ENCODE data around the gene SLC10A3. TPM values are rescaled to one million over a fixed set of nuclear protein-coding genes. Genes with fewer than 3 reads are reported as not detected.
A peak's percentile ranks its signal among the peaks of the same experiment; 100 is the strongest.

Gene SLC10A3
- total RNA-seq, 2 experiments from 2014 or later, result 18.0 to 19.0 TPM

DNA sequence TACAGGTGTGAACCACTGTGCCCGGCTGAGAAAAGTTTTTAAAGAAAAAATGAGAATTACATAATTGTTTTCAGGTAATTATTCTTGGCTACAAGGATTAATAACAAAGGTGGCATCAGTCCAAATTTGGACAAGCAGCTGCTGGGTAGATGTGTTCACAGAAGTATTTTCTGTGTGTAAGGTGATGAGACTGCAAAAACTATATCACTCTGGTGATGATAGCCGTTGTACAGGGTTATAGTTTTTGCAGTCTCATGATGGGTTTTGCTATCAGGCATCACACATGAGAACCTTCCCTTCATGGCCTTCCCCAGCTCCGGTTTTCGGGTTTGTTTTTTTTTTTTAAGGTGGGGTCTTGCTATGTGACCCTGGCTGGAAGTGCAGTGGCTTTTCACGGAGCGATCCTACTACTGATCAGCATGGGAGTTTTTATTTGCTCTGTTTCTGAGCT is 5.1 kb upstream of the SLC10A3 start:
- DNase-seq, result no peak
- Mint-ChIP-seq H3K27ac (no peak overlapping the region), H3K4me3 (no peak overlapping the region), H3K27me3 (no peaks in the 10 kb centered on the region), H3K4me1 (peaks cover 3% of the 10 kb centered on the region), H3K36me3 (no peaks in the 10 kb centered on the region), H3K9me3 (no peaks in the 10 kb centered on the region)

DNA sequence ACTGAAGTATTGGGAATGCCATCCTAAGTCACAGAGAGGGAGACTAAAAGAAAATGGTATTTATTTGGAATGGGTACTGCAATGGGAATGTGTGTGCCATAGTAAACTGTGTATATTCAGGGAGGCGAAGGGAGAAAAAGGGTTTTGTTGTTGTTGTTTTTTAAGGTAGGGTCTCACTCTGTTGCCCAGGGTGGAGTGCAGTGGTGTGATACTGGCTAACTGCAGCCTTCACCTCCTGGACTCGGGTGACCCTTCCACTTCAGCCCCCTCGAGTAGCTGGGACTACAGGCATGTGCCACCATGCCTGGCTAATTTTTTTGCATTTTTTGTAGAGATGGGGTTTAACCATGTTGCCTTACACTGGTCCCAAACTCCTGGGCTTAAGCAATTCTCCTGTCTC is 4.3 kb upstream of the SLC10A3 start:
- Mint-ChIP-seq H3K36me3 (no peaks in the 10 kb centered on the region), H3K4me3 (no peak overlapping the region), H3K4me1 (peaks cover 3% of the 10 kb centered on the region), H3K9me3 (no peaks in the 10 kb centered on the region), H3K27me3 (no peaks in the 10 kb centered on the region), H3K27ac (no peak overlapping the region)
- no peak for DNase-seq

DNA sequence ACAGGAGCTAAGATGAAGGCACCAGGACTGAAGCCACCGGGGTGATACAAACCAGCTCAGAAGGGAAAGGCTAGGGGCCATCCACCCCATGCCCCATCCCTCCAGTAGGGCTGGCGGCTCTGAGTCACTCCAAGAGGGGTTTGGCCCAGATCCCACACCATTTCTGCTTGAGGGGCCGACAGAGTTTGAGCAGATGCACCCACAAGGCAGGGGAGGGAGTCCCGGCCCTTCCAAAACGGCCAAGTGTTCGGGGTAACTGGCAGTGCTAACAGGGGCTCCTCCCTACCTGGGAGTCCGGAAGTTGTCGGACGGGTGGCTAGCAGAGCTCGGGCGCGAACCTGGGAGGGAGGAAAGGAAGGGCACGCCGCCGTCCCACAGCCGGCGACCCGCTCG is 412 bp downstream of the SLC10A3 start:
- Mint-ChIP-seq H3K4me3 (peak overlapping the region; percentile 85), H3K9me3 (no peaks in the 10 kb centered on the region), H3K36me3 (no peaks in the 10 kb centered on the region), H3K4me1 (peaks cover 14% of the 10 kb centered on the region), H3K27ac (peak overlapping the region; percentile 89), H3K27me3 (no peaks in the 10 kb centered on the region)
- no peak for DNase-seq

DNA sequence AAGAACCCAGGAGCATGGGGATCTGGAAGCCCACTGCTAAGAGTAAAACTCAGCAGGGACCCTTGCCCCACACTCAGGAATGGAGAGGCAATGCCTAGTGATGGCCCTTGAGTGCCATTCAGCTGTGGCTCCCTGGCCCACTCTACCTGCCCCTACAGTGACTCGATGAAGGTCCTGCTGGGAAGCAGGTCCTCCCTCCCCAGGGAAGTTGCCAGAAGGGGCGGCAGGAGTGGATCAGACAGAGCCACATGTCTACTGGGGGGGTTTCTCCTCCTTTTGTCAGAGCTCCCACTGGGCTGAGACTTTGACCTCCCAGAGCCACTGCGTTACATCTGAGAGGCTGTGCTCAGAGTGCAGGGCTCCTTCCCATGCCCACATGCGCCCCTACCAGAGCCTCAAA is 1.2 kb downstream of the SLC10A3 start:
- DNase-seq, result no peak
- Mint-ChIP-seq H3K9me3 (no peaks in the 10 kb centered on the region), H3K27ac (peak overlapping the region; percentile 89), H3K27me3 (no peaks in the 10 kb centered on the region), H3K36me3 (no peaks in the 10 kb centered on the region), H3K4me3 (peak overlapping the region; percentile 85), H3K4me1 (peaks cover 17% of the 10 kb centered on the region)

DNA sequence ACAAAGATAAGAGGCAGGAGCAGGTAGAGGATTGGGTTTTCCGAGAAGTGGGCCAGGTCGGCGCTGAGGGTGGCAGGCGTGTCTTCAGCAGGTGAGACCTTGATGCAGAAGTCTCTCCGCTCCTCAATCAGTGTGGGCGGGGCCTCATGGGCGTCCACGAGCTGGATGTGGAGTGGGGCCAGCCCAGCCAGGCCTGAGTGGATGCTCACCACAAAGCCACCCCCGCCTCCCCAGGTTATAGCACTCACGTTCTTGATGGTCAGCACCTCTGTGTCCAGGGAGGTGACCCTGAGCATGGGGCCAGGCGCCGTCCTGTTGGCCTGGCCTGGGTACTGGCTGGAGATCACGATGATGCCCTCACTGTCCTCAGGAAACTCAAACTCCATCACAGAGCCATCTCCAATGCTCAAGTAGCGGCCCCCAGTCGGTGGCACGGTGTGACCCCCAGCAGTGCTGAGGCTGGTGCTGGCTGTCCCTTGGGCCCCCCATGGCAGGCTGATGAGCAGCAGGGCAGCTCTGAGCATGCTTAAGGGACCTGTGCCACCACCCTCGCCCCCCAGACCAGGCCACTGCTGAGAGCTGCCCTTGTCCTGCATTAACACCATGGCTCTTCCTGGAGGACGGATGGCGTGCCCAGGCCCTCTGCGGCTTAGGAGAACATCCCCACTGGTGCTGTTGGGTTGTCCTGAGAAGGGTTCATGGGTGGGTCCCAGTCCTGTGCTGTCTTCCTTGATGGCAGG is 1.9 kb downstream of the SLC10A3 start:
- Mint-ChIP-seq H3K9me3 (no peaks in the 10 kb centered on the region), H3K4me1 (peaks cover 20% of the 10 kb centered on the region), H3K36me3 (peaks cover 1% of the 10 kb centered on the region)

DNA sequence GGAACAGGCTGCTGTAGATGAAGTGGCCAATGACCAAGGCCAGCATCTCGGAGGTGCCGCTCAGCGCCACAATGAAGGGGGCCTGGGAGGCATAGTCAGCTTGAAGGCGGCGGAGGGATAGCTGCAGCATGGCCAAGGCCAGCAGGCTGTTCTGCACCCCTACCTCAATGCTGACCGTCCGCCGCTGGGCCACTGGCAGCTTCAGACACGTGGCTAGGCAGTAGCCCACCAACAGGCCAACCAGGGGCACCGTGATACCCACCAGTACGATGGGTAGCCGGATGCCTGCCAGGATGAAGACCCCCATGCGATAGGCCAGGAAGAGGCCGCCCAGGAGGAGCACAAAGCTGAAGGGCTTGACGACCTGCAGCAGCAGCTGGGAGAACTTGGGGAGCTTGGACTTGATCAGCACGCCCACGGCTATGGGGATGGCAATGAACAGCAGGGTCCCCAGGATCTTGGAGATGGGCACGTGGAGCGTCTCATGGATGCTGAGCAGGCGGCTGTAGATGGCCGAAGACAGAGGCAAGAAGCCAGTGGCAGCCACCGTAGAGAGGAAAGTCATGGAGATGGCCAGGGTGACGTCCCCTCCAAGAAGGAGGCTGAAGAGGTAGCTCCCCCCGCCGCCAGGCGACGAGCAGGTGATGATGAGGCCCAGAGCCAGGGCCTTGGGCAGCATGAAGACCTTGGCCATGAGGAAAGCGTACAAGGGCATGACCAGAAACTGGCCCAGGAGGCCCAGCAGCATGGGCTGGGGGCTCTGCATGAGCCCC is 2.7 kb downstream of the SLC10A3 start:
- Mint-ChIP-seq H3K4me3 (peak overlapping the region; percentile 37), H3K36me3 (peaks cover 2% of the 10 kb centered on the region), H3K27ac (no peak overlapping the region), H3K4me1 (peaks cover 23% of the 10 kb centered on the region), H3K9me3 (no peaks in the 10 kb centered on the region), H3K27me3 (no peaks in the 10 kb centered on the region)
- no peak for DNase-seq

More for the DNA sequence above, 1.9 kb downstream of the SLC10A3 start:
- Mint-ChIP-seq H3K4me3 (peak overlapping the region; percentile 37), H3K27me3 (no peaks in the 10 kb centered on the region), H3K27ac (no peak overlapping the region)
- no peak for DNase-seq

DNA sequence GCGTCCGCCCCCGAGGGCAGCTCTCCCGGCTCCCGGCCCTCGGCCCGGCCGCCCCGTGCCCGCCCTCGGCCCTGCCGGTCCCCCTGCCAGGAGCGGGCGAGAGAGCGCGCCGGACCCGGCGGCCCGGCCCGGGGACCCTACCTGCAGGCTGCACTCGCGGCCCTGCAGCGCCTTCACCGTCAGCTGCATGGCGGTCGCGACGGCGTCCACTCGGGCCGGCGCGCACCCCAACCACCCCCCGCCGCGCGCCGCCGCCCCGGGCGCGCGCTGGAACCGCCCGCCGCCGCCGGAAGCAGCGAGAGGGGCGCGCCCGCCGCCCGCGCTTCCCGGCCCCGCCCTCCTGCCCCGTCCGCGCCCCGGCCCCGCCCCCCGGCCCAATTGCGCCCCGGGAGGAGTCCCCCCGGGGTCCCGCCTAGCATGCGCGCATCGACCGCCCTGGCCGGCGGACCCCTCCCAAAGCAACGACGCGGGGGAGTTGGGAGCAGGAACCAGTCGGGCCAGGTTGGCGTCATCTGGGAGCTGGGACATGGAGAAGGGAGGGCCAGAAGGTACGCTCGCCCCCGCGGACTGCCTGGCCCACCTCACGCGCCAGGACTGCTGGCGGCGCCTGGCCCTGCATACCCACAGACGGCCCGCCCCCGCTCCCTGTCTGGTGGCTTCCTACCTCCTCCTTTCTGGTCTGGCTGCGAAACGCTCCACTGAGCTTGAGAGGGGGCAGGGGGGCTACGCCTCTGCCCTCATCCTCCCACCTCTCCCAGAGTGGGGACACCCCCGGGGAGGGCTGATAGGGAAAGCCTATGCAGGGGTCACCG is 3.8 kb downstream of the SLC10A3 start, which contains the start of gene UBL4A:
UBL4A (minus strand) TSS at position 220 of the 812 bp plus-strand sequence; CDS start at position 189, 31 bp downstream.
- peak within 1 kb of the TSS; percentile 79 for H3K4me3 Mint-ChIP-seq

DNA sequence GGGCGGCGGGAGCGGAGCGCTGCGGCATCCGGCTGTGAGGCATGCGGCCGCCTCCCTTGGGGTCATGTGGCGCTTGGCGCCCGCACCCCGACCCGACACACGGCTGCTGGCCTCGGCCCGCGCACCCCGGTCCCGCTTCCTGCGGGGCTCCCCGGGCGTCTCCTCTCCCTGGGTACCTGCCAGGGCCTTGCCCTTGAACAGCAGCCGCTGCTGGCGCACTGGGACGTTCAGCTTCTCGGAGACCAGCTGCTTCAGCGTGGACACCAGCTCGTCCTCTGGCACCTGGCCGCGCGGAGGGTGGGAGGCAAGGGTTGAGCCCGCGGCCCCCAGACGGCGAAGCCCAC is 4.4 kb downstream of the SLC10A3 start:
- Mint-ChIP-seq H3K4me1 (peaks cover 21% of the 10 kb centered on the region), H3K27me3 (no peaks in the 10 kb centered on the region), H3K27ac (no peak overlapping the region), H3K9me3 (no peaks in the 10 kb centered on the region), H3K4me3 (peak overlapping the region; percentile 79), H3K36me3 (peaks cover 2% of the 10 kb centered on the region)
- DNase-seq, result peak; percentile 42

More for the DNA sequence above, 3.8 kb downstream of the SLC10A3 start, which contains the start of gene UBL4A:
- H3K36me3 Mint-ChIP-seq, result peaks cover 2% of the 10 kb centered on the region
- no peaks in the 10 kb centered on the region for H3K27me3 Mint-ChIP-seq
- peaks cover 23% of the 10 kb centered on the region for H3K4me1 Mint-ChIP-seq
- H3K27ac Mint-ChIP-seq, result peak within 1 kb of the TSS; percentile 80
- DNase-seq, result peak; percentile 72
- H3K9me3 Mint-ChIP-seq, result no peaks in the 10 kb centered on the region

DNA sequence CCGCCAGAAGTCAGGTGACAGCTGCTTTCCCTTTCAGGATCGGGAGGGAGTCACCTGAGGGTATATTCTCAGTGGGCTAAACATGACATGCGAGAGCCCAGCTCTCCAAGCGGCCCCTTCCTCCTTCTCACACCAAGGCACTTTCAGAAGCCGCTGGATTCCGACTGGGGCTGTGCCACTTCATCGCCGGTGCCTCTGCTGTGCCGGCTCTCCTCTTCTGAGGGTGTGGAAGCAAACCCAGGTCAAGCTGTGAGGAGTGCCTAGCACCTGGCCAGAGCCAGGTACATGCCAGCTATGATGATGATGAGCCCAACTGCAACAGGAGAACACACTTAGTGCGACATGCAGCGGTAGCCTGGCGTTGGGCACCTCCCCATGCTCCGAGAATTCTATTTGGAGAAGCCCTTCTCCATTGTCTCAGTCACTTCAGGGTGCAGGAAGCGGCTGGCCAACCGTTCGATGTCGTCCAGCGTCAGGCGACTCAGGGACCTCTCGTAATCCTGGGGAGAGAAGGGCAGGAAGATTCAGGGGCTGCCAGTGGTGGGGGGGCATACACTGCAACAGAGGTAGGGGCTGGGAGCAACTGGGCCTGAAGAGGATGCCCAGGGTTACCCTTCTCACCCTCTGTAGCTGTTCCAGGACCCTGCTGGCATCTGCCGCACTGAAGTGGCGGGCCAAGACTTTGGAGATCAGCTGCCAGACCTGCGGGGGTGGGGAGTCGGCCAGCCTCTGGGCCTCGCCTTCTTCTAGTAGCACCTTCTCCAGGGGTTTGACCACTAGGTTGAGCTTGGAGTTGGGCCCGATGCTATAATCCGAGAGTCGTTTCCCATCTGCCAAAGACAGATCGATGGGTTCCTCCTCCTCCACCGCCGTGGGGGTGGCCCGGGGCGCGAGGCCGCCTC is 5.0 kb downstream of the SLC10A3 start:
- DNase-seq, result no peak
- peaks cover 21% of the 10 kb centered on the region for H3K4me1 Mint-ChIP-seq
- H3K27me3 Mint-ChIP-seq, result no peaks in the 10 kb centered on the region
- H3K27ac Mint-ChIP-seq, result peak overlapping the region; percentile 80
- H3K4me3 Mint-ChIP-seq, result peak overlapping the region; percentile 79
- H3K9me3 Mint-ChIP-seq, result no peaks in the 10 kb centered on the region
- peaks cover 2% of the 10 kb centered on the region for H3K36me3 Mint-ChIP-seq

DNA sequence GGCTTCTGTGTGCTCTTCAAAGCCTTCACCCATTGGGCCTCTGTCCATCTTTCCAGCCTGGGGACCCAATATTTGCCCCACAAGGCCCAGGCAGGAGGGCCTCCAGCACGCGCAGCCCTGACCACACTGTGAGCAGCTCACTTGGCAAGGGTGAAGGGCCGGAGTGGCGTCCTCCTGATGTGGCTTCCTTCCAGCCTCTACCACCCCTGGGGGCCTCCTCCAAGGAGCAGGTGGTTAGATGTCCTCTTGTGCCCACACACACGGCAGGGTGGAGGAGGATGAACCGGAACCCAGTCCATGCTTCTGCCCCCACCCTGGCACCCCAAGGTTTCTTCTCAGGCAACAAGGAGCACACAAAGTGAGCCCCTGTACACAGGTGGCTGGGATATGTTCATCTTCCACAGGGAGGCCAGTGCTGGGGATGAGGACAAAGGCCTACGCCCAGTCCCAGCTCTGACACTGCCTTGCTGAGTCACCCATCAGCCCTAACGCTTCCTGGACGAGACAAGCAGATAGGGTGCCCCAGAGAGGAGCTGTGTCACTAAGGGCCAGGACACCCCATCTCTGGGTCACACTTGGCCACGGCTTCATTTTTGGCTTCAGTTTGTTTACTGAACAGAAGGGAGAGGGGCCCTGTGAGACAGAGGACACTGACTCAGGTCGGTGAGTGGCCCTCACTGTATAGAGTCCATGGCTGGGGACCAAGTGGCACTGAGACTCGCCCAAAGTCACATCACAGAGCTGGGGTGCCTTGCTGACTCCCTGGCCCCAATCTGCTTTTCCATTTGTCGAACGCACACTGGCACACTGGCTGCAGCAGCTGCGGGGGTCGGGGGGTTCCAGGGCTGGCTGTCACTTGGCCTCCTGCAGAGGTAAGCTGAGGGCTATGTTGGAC is 5.9 kb downstream of the SLC10A3 start:
- Mint-ChIP-seq H3K4me1 (peaks cover 18% of the 10 kb centered on the region), H3K27me3 (no peaks in the 10 kb centered on the region), H3K36me3 (peaks cover 2% of the 10 kb centered on the region), H3K27ac (peak overlapping the region; percentile 42), H3K4me3 (peak overlapping the region; percentile 51), H3K9me3 (no peaks in the 10 kb centered on the region)
- DNase-seq, result no peak

DNA sequence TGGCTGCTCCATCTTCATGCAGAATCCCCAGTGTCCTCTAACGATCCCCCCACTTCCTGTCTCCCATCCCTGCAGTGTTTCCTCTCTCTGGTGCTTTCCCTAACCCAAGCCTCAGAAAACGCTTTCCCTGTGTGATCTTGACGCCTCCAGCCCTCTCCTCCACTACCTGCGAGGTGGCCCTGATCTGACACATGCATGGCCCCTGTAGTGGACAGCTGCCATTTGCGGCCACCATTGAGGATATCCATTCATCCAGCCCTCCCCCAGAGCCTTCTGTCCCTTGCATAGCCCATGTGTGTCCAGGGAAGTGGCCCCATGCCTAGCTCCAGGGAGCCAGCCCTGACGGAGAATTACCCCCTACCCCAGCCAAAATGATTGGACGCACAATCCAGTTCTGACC is 7.1 kb downstream of the SLC10A3 start:
- Mint-ChIP-seq H3K27ac (no peak overlapping the region), H3K36me3 (peaks cover 3% of the 10 kb centered on the region)

DNA sequence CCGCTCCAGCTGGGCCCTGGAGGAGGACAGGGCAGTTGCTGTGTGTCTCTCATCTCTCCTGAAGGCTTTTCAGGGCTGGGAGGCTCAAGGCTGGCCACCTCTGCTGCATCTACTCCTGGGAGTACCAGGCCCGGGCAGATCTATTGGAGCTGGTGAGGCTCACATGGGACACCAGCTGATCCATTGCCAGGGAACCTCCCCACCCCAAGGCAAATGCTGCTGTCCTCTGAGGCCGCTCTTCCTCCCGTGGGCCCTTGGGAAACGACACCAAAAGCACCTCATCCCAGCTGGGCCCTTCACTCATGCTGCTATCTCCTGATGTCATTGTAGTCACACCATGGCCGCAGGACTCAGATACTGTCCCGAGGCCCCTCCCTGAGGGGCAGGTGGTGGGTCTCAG is 7.6 kb downstream of the SLC10A3 start:
- no peak overlapping the region for H3K4me3 Mint-ChIP-seq
- no peak for DNase-seq
- no peaks in the 10 kb centered on the region for H3K27me3 Mint-ChIP-seq
- H3K4me1 Mint-ChIP-seq, result peaks cover 14% of the 10 kb centered on the region
- no peaks in the 10 kb centered on the region for H3K9me3 Mint-ChIP-seq
- peaks cover 3% of the 10 kb centered on the region for H3K36me3 Mint-ChIP-seq
- H3K27ac Mint-ChIP-seq, result no peak overlapping the region

More for the DNA sequence above, 7.1 kb downstream of the SLC10A3 start:
- no peak for DNase-seq
- Mint-ChIP-seq H3K4me1 (peaks cover 16% of the 10 kb centered on the region), H3K27me3 (no peaks in the 10 kb centered on the region), H3K9me3 (no peaks in the 10 kb centered on the region), H3K4me3 (no peak overlapping the region)

DNA sequence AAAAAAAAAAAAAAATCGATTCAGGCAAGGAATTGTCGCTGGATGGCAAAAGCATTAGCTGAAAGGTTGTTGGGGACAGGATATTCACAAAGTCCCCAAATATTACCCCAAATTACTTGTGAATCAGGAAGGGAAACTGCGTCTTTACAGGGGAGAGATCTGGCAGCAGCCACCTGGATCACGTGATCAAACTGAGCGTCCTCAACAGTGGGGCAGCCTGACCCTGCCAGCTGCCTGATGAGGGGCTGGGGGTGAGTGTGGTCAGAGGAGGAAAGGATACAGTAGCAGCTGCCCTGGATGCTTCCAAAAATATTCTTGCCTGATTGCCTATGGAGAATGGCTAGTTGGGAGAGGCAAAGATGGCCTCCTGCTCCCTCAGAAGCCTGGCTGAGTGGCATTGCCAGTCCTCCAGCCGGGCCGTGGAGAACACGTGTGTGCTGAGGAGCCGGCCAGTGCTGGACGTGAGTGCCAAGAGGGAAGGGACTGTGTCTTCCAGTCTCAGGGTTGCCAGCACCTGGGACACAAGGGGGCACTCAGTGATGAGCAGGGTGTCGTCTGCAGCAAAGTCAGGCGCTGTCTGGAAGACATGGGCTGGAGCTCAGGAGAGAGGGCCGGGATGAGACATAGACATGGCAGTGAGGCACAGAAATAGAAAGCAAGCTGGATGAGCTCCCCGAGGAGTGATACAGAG is 8.4 kb downstream of the SLC10A3 start:
- Mint-ChIP-seq H3K27me3 (no peaks in the 10 kb centered on the region), H3K36me3 (peaks cover 5% of the 10 kb centered on the region), H3K9me3 (no peaks in the 10 kb centered on the region), H3K4me3 (no peak overlapping the region), H3K4me1 (peaks cover 21% of the 10 kb centered on the region), H3K27ac (no peak overlapping the region)
- DNase-seq, result no peak

Data from activated naive CD8-positive, alpha-beta T cell treated with anti-CD3 and anti-CD28 coated beads for 36 hours (primary cell).